HG03432 (cell line): ENCODE data around the gene SPIN4.
A peak's percentile ranks its signal among the peaks of the same experiment; 100 is the strongest.
"Not testable (repeated sequence)": the region's sequence is repeated elsewhere in the genome, so short reads cannot be mapped to it uniquely, and the experiment has no call there.

Experiments
- ATAC-seq: cut with Tn5 transposase; IDR thresholded peaks from one replicate; pipeline ENCODE4 v1.9.1; 2021; ENCODE audit warnings: mild to moderate bottlenecking, moderate library complexity; ENCODE audit not compliant: unreplicated experiment

Gene SPIN4

DNA sequence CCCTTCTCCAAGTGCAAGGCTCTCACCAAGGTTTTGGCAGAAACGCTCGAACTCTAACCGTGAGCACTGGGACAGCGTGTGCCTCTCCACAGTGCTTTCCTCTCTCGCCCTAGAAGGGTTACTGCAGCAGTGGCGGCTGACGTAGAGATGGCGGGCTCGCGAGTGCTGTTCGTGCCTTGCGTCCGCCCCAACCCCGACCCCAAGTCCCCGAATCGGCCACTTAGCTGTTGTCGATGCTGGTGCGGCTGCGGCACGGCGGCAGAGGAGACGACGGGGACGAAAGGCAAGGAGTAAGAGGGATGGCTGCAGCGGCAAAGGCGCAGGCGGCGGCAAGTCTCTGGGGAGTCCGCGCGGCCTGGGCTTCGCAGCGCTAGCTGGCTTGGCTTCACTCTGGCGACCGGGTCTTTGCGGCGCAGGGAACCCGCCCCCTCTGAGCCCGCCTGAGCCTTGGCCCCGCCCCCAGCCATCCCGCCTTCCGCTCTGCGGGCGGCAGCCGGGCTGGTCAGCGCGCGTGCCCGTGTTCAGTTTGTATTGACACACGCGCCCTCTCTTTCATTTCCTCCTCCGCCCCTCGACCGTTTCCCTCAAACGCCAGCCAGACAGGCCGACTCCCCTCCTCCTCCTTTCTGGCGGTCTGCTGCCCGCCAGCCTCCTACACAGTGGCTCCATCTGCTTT is at the start of gene SPIN4:
Gene SPIN4 (minus strand): TSS at position 392 of the 676 bp plus-strand sequence. CDS start 513 bp downstream, outside the sequence.
- peak; percentile 97 for ATAC-seq

DNA sequence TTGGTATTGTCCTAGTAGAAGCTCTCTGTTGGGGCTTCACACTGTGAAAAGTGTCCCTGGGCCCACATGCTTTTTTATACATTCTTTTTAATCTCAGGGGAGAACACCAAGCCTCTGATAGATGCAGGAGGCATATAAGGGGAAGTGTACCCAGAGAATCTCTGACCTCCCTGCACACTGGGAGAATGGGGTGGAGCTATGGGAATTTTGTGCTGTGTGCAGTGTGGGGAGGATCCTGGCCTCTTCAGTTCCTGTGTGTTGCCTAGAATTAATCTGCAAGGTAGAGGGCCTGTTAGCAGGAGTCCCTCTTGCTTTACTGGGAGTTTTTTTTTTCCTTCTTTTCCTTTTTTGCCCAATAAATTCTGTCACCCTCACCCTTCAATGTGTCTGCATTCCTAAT is 49.2 kb upstream of the SPIN4 start:
- no peak for ATAC-seq

DNA sequence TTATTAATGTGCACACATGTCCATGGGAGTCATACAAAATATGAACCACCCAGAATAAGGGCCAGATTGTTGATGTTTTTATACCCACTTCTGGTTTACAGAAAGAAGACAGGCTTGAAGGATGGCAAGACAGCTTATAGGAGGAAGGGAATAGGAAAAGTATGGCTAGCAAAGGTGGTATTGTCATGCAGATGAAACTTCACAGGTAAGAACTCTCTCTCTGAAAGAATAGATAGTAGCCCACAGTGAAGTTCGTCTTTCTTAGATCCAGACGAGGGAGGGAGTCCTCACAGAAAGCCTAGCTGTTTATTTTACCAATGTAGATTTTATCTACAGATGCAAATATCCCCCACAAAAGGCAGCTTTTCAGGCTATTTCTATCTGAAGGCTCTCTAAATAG is 43.7 kb upstream of the SPIN4 start:
- ATAC-seq = no peak

- not testable (repeated sequence) for ATAC-seq
These were observed 42.0 kb upstream of the SPIN4 start for GRCh38 chrX:63393094-63393493.

- ATAC-seq = no peak
These were observed 36.3 kb upstream of the SPIN4 start for GRCh38 chrX:63387411-63387810.

DNA sequence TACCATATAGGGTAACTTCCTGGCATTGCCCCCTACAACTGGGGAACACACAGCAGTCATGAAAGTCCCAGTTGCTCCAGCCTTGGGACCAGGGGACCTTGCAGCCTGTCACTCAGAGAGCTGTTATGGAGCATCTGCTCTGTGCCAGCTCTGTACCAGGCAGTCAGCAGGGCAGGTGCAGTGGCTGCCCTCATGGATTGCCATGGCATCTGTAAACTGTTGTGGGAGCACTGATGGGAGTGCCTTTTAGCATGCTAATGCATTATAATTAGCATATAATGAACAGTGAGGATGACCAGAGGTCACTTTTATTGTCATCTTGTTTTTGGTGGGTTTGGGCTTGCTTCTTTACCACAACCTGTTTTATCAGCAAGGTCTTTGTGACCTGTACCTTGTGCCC is 33.1 kb upstream of the SPIN4 start:
- not testable (repeated sequence) for ATAC-seq

DNA sequence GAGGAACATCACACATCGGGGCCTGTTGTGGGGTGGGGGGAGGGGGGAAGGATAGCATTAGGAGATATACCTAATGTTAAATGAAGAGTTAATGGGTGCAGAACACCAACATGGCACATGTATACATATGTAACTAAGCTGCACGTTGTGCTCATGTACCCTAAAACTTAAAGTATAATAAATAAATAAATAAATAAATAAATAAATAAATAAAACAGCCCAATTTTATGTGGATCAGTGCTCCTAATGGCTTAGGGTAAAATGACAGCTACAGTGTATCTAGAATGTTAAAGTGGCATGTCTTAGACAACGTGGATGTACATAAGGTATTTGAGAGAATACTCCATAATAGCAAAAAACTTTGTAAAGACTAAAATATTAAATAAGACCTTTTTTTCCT is 21.9 kb upstream of the SPIN4 start:
- not testable (repeated sequence) for ATAC-seq

GRCh38 chrX:63367699-63368098 is 16.6 kb upstream of the SPIN4 start:
- ATAC-seq = not testable (repeated sequence)

DNA sequence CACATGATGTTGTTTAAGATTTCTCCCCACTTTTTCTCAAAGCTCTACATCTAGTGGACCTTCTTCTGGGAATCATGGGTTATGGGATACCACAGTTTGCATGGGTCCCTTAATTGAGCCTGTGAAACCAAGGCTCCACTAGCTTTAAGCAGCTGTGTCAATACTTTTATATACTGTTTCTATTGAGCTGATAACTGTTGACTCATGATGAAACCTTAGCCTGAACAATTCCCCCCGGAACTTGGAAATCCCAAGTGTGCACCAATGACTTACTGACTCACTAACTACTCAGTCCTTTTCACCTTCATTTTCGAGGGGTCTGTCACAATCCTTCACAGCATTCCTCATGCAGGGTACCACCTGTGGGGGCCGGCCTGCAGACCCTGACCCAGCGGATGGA is 12.7 kb upstream of the SPIN4 start:
- no peak for ATAC-seq

GRCh38 chrX:63361494-63361893 is 10.4 kb upstream of the SPIN4 start:
- ATAC-seq = no peak

GRCh38 chrX:63354484-63354883 is 3.4 kb upstream of the SPIN4 start:
- no peak for ATAC-seq

GRCh38 chrX:63350465-63350877 is 661 bp downstream of the SPIN4 start:
- peak; percentile 45 for ATAC-seq

DNA sequence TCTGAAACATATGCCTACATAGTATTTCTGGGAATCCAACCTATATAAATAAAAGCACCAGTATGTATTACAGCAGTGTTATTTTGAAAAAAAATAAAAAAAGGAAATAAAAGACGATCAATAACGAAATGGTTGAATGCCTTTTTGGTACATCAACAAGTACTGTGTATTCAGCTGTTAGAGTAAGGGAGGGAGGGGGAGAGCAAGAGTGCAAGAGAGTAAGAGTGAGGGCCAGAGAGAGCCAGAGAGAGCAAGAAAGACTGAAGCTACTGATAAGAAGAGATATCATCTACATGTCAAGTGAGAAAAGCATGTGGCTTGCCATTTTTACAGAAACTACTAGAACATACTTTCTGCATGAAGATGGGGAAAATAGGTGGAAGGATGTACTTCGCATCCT is 1.8 kb downstream of the SPIN4 start:
- no peak for ATAC-seq

DNA sequence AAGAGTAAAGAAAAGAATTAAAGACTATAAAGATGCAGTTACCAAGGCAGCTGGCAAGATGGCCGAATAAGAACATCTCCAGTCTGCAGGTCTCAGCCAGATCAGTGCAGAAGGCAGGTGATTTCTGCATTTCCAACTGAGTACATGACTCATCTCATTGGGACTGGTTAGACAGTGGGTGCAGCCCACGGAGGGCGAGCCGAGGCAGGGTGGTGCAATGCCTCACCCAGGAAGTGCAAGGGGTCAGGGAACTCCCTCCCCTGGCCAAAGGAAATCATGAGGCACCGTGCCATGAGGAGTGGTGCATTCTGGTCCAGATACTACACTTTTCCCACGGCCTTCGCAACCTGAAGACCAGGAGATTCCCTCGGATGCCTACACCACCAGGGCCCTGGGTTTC is 20.5 kb downstream of the SPIN4 start:
- no peak for ATAC-seq

DNA sequence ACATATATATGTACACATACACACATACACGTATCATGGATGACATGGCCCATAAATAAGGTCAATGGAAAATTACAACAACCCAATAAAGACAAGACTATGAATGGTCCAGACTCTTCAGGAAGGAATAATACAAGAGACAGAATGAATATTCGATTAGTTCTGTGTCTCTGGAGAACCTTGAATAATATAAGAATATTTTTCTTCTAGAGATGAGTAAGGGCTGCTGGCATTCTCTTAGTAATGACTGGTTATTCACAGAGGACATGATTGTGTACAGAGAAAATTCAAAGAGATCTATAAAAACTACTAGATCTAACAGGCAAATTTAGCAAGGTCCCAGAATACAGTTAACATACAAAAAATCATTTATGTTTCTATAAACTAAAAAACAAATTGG is 23.3 kb downstream of the SPIN4 start:
- no peak for ATAC-seq

- ATAC-seq = no peak
These were observed 51.5 kb downstream of the SPIN4 start for GRCh38 chrX:63299596-63299995.
